Measurements from ENCODE around the gene ATR. TPM values are rescaled to one million over a fixed set of nuclear protein-coding genes. Genes with fewer than 3 reads are reported as not detected.

Gene ATR
- total and polyA plus RNA-seq, 10 of the 15 experiments (the other 5 are each of a cell fraction or from before 2014, with no cell fraction given): 21.0 to 41.5 (median 30.1) TPM

- TF ChIP-seq BACH1 (IDR thresholded peaks at IDR 0.05; ENCODE audit: borderline replicate concordance): no peak
- no peak for TF ChIP-seq USF2 (IDR thresholded peaks at IDR 0.05; ENCODE audit: borderline replicate concordance, low read depth, low read length)
- Histone ChIP-seq H2AFZ (ENCODE audit: control insufficient read depth, low read depth, low read length) (no peak overlapping the region), H4K20me1 (ENCODE audit: control insufficient read depth, insufficient read depth) (no peaks in the 10 kb centered on the region), H3K27me3 (replicated peaks in 1 of 2; ENCODE audit: control insufficient read depth in 2 of 2, insufficient read depth in 2 of 2, low read length in 1 of 2) (no peaks in the 10 kb centered on the region), H3K9me3 (replicated peaks; ENCODE audit: control insufficient read depth, insufficient read depth, low read length) (no peaks in the 10 kb centered on the region), H3K9ac (ENCODE audit: control insufficient read depth, insufficient read depth, low read length) (no peak overlapping the region), H3K4me1 (ENCODE audit: control insufficient read depth, insufficient read depth, low read length) (no peaks in the 10 kb centered on the region), H3K27ac (ENCODE audit: control insufficient read depth, insufficient read depth) (no peak overlapping the region), H3K79me2 (ENCODE audit: control insufficient read depth, insufficient read depth, low read length) (no peaks in the 10 kb centered on the region), H3K4me2 (ENCODE audit: control insufficient read depth, insufficient read depth) (no peak overlapping the region), H3K4me3 (no peak overlapping the region), H3K36me3 (ENCODE audit: control insufficient read depth in 2 of 2, insufficient read depth in 2 of 2, low read length in 1 of 2) (no peaks in the 10 kb centered on the region)
- DNase-seq (ENCODE audit: low read depth, low spot score) (no peak), FAIRE-seq (no peak), ATAC-seq (no peak)
- SMC1A ChIA-PET (ENCODE audit: uncharacterized antibody, unreplicated experiment): no interaction called here
- RAD21 ChIA-PET (ENCODE audit: unreplicated experiment): no interaction called here
- POLR2A ChIA-PET: no interaction called here
- CTCF ChIA-PET: no interaction called here
- no TSS peak for BruUV-seq (replicated peaks)
- in situ Hi-C loops (cut with MboI) (no loop called here), intact Hi-C loops (cut with micrococcal nuclease; ENCODE audit: unreplicated experiment) (no loop called here)
- WGBS (ENCODE audit: insufficient coverage, insufficient replicate concordance, low lambda C conversion rate, missing lambda C conversion rate): 73% methylated on average over 2 of the region's 2 CpGs
These were observed 36.6 kb upstream of the ATR start for GRCh38 chr3:142615171-142615570.

- ChIA-PET POLR2A (interaction anchor here (0.6 kb wide), 1 partner anchor 40 kb away, joined by 4 read pairs; no protein-coding TSS in a partner anchor), SMC1A (ENCODE audit: uncharacterized antibody, unreplicated experiment) (no interaction called here), RAD21 (ENCODE audit: unreplicated experiment) (no interaction called here), CTCF (no interaction called here)
- Histone ChIP-seq H2AFZ (ENCODE audit: control insufficient read depth, low read depth, low read length) (no peak overlapping the region), H3K36me3 (ENCODE audit: control insufficient read depth in 2 of 2, insufficient read depth in 2 of 2, low read length in 1 of 2) (no peaks in the 10 kb centered on the region), H3K27ac (ENCODE audit: control insufficient read depth, insufficient read depth) (no peak overlapping the region), H3K27me3 (replicated peaks in 1 of 2; ENCODE audit: control insufficient read depth in 2 of 2, insufficient read depth in 2 of 2, low read length in 1 of 2) (no peaks in the 10 kb centered on the region), H3K4me1 (ENCODE audit: control insufficient read depth, insufficient read depth, low read length) (no peaks in the 10 kb centered on the region), H4K20me1 (ENCODE audit: control insufficient read depth, insufficient read depth) (no peaks in the 10 kb centered on the region), H3K9me3 (replicated peaks; ENCODE audit: control insufficient read depth, insufficient read depth, low read length) (no peaks in the 10 kb centered on the region), H3K4me3 (no peak overlapping the region), H3K79me2 (ENCODE audit: control insufficient read depth, insufficient read depth, low read length) (no peaks in the 10 kb centered on the region), H3K4me2 (ENCODE audit: control insufficient read depth, insufficient read depth) (no peak overlapping the region), H3K9ac (ENCODE audit: control insufficient read depth, insufficient read depth, low read length) (no peak overlapping the region)
- in situ Hi-C loops (cut with MboI): no loop called here
- no TSS peak for BruUV-seq (replicated peaks)
- no peak for FAIRE-seq
- DNase-seq (ENCODE audit: low read depth, low spot score): no peak
- intact Hi-C loops (cut with micrococcal nuclease; ENCODE audit: unreplicated experiment): no loop called here
- no peak for ATAC-seq
- 62% methylated on average over 2 of the region's 2 CpGs for WGBS (ENCODE audit: insufficient coverage, insufficient replicate concordance, low lambda C conversion rate, missing lambda C conversion rate)
- TF ChIP-seq DPF2 (IDR thresholded peaks at IDR 0.05) (no peak), IRF4 (IDR thresholded peaks at IDR 0.05; ENCODE audit: low read depth, low read length) (no peak), IKZF1 (conservative IDR thresholded peaks at IDR 0.05) (no peak), NBN (IDR thresholded peaks at IDR 0.05) (no peak), CUX1 (IDR thresholded peaks at IDR 0.05; ENCODE audit: insufficient replicate concordance, low read depth, low read length) (no peak), CBFB (IDR thresholded peaks at IDR 0.05; ENCODE audit: low read depth) (no peak), ELK1 (IDR thresholded peaks at IDR 0.05; ENCODE audit: low read depth, low read length) (no peak), ATF2 (IDR thresholded peaks at IDR 0.05; ENCODE audit: low read length) (no peak)
These were observed 35.6 kb upstream of the ATR start for GRCh38 chr3:142614059-142614626.
